Activated CD8-positive, alpha-beta memory T cell treated with anti-CD3 and anti-CD28 coated beads for 1 hour (primary cell): ENCODE measurements around the gene IMMP2L.

ENCODE experiments used
- DNase-seq, 2 donors: peaks; one replicate each; pipeline ENCODE4 v3.0.0-alpha.2; 2020; ENCODE audit warnings: low read depth in 1 of 2; ENCODE audit errors: extremely low read depth in 1 of 2

Gene IMMP2L

GRCh38 chr7:110842796-110843195 is 719.5 kb downstream of the IMMP2L start:
- DNase-seq: no peak

GRCh38 chr7:110841840-110842545 is 720.3 kb downstream of the IMMP2L start:
- no peak for DNase-seq

- DNase-seq: no peak
These were observed 722.4 kb downstream of the IMMP2L start for GRCh38 chr7:110839866-110840265.

GRCh38 chr7:110835849-110836248 is 726.4 kb downstream of the IMMP2L start:
- DNase-seq: no peak

- DNase-seq: no peak
These were observed 727.1 kb downstream of the IMMP2L start for GRCh38 chr7:110835218-110835617.

- DNase-seq: no peak
These were observed 730.9 kb downstream of the IMMP2L start for GRCh38 chr7:110831419-110831818.

GRCh38 chr7:110830778-110831177 is 731.5 kb downstream of the IMMP2L start:
- DNase-seq: no peak

GRCh38 chr7:110827936-110828335 is 734.4 kb downstream of the IMMP2L start:
- no peak for DNase-seq

GRCh38 chr7:110827287-110827855 is 734.9 kb downstream of the IMMP2L start:
- DNase-seq: no peak

GRCh38 chr7:110813986-110814385 is 748.3 kb downstream of the IMMP2L start:
- DNase-seq: no peak

GRCh38 chr7:110809832-110810231 is 752.5 kb downstream of the IMMP2L start:
- DNase-seq: no peak

- DNase-seq: no peak
These were observed 753.9 kb downstream of the IMMP2L start for GRCh38 chr7:110808361-110808760.

GRCh38 chr7:110804501-110804900 is 757.8 kb downstream of the IMMP2L start:
- no peak for DNase-seq

GRCh38 chr7:110803602-110804143 is 758.6 kb downstream of the IMMP2L start:
- DNase-seq: no peak

- no peak for DNase-seq
These were observed 760.8 kb downstream of the IMMP2L start for GRCh38 chr7:110801502-110801901.

- DNase-seq: no peak
These were observed 761.3 kb downstream of the IMMP2L start for GRCh38 chr7:110800984-110801383.

GRCh38 chr7:110797656-110798055 is 764.6 kb downstream of the IMMP2L start:
- no peak for DNase-seq

GRCh38 chr7:110790992-110791391 is 771.3 kb downstream of the IMMP2L start:
- DNase-seq: no peak

- no peak for DNase-seq
These were observed 775.8 kb downstream of the IMMP2L start for GRCh38 chr7:110786328-110786965.

GRCh38 chr7:110784749-110785148 is 777.5 kb downstream of the IMMP2L start:
- no peak for DNase-seq

- DNase-seq: no peak
These were observed 781.6 kb downstream of the IMMP2L start for GRCh38 chr7:110780712-110781111.

- no peak for DNase-seq
These were observed 783.0 kb downstream of the IMMP2L start for GRCh38 chr7:110779339-110779738.
